Skin of body (tissue), 2 donors: ENCODE measurements around the gene SPRED2. TPM values are rescaled to one million over a fixed set of nuclear protein-coding genes. Genes with fewer than 3 reads are reported as not detected.

Source experiments
- DNase-seq: peaks from one replicate; lab custom pipeline; 2025; lab: John Stamatoyannopoulos, UW
- total RNA-seq: library from RNA; depleted of rRNA; stranded (reverse); fragments of >200 nt; gene quantifications from one replicate; pipeline ENCODE4 v1.2.3, GENCODE V29; 2014

Gene SPRED2
- total RNA-seq, 1 donor from 2014 or later = 11.4 TPM

GRCh38 chr2:65388051-65388531, 44.3 kb downstream of the SPRED2 start:
- DNase-seq = no peak

GRCh38 chr2:65386989-65387388, 45.4 kb downstream of the SPRED2 start:
- no peak for DNase-seq

- no peak for DNase-seq
Measured at GRCh38 chr2:65386344-65386743, 46.1 kb downstream of the SPRED2 start.

GRCh38 chr2:65383541-65384488, 48.6 kb downstream of the SPRED2 start:
- DNase-seq = peak; percentile 35

GRCh38 chr2:65382776-65383357, 49.5 kb downstream of the SPRED2 start:
- DNase-seq = peak; percentile 21

- no peak for DNase-seq
Measured at GRCh38 chr2:65382323-65382722, 50.1 kb downstream of the SPRED2 start.

GRCh38 chr2:65381607-65382051, 50.8 kb downstream of the SPRED2 start:
- DNase-seq = no peak

GRCh38 chr2:65380255-65380654, 52.1 kb downstream of the SPRED2 start:
- DNase-seq = no peak

- no peak for DNase-seq
Measured at GRCh38 chr2:65379721-65380171, 52.7 kb downstream of the SPRED2 start.

- no peak for DNase-seq
Measured at GRCh38 chr2:65379223-65379622, 53.2 kb downstream of the SPRED2 start.

GRCh38 chr2:65378290-65378689, 54.1 kb downstream of the SPRED2 start:
- no peak for DNase-seq

- DNase-seq = no peak
Measured at GRCh38 chr2:65377556-65378192, 54.7 kb downstream of the SPRED2 start.

GRCh38 chr2:65375723-65376122, 56.7 kb downstream of the SPRED2 start:
- no peak for DNase-seq

- DNase-seq = no peak
Measured at GRCh38 chr2:65374999-65375398, 57.4 kb downstream of the SPRED2 start.

GRCh38 chr2:65374575-65374974, 57.8 kb downstream of the SPRED2 start:
- DNase-seq = no peak

GRCh38 chr2:65373365-65373918, 59.0 kb downstream of the SPRED2 start:
- DNase-seq = no peak

GRCh38 chr2:65372619-65373018, 59.8 kb downstream of the SPRED2 start:
- DNase-seq = no peak

- DNase-seq = peak; percentile 5
Measured at GRCh38 chr2:65371074-65371434, 61.3 kb downstream of the SPRED2 start.

- DNase-seq = peak; percentile 23
Measured at GRCh38 chr2:65370387-65371073, 61.9 kb downstream of the SPRED2 start.

GRCh38 chr2:65369980-65370379, 62.4 kb downstream of the SPRED2 start:
- no peak for DNase-seq

- no peak for DNase-seq
Measured at GRCh38 chr2:65369574-65369973, 62.8 kb downstream of the SPRED2 start.
